ENCODE results near the gene C10orf71.

Gene C10orf71

DNA sequence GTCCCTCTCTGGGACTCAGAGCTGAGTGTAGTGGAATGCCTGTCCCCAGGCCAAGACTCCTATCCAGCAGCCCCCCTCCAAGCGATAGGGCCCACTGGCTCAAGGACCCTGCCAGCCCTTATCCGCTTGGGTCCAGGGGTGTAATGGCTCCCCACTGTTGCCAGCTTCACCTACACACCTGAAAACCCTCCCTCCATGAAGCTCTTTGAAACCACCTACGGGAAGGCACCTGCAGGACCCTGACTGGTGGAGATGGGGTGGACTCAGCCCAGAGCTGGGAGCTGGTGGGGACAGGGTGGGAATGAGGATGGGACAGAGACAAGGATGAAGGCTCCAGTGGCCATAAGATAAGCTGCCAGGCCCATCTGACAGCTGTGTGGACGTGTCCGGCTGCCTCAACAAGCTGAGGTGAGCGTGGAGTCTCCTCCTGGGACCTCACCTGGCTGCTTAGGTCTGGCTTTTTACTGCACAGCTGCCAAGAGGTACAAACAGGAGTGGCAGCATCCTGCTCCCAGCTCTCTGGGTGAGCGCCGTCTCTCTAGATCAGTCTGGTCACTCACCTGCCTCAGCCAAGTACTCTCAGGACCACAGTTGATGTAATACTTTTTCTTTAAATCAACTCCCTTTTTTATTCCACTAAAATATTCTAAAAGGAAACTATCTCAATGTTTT is 55.1 kb downstream of the C10orf71 start:
- TF ChIP-seq, protein P1, sequence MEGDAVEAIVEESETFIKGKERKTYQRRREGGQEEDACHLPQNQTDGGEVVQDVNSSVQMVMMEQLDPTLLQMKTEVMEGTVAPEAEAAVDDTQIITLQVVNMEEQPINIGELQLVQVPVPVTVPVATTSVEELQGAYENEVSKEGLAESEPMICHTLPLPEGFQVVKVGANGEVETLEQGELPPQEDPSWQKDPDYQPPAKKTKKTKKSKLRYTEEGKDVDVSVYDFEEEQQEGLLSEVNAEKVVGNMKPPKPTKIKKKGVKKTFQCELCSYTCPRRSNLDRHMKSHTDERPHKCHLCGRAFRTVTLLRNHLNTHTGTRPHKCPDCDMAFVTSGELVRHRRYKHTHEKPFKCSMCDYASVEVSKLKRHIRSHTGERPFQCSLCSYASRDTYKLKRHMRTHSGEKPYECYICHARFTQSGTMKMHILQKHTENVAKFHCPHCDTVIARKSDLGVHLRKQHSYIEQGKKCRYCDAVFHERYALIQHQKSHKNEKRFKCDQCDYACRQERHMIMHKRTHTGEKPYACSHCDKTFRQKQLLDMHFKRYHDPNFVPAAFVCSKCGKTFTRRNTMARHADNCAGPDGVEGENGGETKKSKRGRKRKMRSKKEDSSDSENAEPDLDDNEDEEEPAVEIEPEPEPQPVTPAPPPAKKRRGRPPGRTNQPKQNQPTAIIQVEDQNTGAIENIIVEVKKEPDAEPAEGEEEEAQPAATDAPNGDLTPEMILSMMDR (IDR thresholded peaks at IDR 0.05; ENCODE audit: low read depth, low read length) = no peak
- no peak for DNase-seq (ENCODE audit: extremely low read depth, low read depth)

DNA sequence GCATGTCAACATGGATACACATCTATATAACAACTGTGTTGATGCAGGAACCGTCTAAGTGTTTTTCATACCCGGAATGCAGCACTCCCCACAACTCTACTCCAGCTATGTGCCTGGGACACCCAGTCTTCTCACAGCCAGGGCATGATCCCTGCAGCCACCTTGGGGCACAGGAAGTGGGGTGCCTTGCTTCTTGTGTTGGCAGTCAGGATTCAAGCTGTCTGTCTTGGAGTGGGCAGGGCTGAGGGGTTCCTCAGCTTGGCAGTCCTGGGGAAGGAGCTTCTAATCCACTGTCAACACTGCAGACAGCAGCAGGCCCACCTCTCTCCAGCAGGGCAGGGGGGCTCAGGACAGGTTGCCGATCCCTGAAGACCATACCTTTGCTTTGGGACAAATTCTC is 55.6 kb downstream of the C10orf71 start:
- TF ChIP-seq, protein P1 (IDR thresholded peaks at IDR 0.05; ENCODE audit: low read depth, low read length) = no peak
- no peak for DNase-seq (ENCODE audit: extremely low read depth, low read depth)

DNA sequence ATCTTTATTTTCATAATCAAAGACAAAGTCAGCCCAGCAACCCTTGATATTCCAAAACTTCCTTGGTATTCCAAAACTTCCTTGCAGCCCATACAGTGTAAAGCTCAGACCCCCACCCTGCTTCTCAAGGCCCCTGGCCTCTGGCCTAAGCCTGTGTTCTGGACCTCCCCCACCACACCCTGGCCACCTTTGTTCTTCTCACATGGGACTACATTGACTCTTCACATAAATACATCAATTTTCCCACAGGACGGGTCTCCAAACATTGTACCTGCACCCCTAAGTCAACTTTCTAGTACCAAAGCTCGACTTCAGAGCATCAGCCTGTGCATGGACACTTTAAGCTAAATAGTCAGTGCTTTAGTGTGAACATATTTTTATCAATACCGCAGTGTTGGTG is 56.3 kb downstream of the C10orf71 start:
- no peak for DNase-seq (ENCODE audit: extremely low read depth, low read depth)
- TF ChIP-seq, protein P1 (IDR thresholded peaks at IDR 0.05; ENCODE audit: low read depth, low read length) = no peak

DNA sequence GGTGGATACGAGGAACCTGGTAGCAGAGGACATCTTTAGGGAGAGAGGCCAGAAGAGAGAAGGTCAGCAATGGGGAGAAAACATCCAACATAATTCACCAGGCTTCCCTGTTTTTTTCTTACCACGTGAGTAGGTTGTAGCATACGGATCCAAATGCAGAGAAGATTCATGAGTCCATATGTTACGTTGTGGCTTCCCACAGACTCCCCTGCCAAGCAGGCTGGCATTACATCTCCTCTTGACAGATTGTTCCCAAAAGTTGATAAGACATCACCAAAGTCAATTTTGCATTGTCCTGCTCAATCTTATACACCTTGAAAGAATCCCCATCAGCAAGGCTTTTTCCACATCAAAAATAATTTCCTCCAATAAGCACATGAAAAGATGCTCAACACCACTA is 57.2 kb downstream of the C10orf71 start:
- TF ChIP-seq, protein P1 (IDR thresholded peaks at IDR 0.05; ENCODE audit: low read depth, low read length) = no peak
- DNase-seq (ENCODE audit: extremely low read depth, low read depth) = no peak

DNA sequence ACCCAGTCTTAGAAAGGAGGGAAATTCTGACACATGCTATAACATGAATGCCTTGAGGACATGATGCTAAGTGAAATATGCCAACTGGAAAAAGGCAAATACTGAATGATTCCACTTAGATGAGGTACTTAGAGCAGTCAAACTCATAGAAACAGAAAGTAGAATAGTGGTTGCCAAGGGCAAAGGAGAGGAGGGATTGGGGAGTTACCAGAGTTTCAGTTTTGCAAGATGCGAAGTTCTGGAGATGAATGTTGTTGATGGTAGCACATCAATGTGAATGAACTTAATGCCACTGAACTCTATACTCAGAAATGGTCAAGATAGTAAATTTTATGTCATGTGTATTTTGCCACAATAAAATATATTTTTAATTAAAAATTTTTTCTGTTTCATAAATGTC is 58.0 kb downstream of the C10orf71 start:
- TF ChIP-seq, protein P1 (IDR thresholded peaks at IDR 0.05; ENCODE audit: low read depth, low read length) = no peak
- DNase-seq (ENCODE audit: extremely low read depth, low read depth) = no peak

DNA sequence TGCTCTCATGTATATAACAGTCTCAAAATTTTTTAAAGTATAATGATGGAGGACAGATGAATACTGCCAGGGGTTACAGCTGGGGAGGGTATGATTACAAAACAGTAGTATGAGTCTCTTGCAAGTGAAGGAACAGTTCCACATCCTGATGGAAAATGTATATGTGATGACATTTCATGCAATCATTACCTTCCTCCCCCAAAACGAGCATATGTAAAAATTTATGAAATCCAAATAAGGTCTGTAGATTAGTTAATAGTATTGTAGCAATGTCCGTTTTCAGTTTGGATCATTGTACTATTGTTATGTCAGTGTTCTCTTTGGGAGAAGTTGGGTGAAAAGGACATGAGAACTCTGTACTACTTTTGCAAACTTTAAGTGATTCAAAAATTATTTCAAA is 58.9 kb downstream of the C10orf71 start:
- TF ChIP-seq, protein P1 (IDR thresholded peaks at IDR 0.05; ENCODE audit: low read depth, low read length) = no peak
- no peak for DNase-seq (ENCODE audit: extremely low read depth, low read depth)

DNA sequence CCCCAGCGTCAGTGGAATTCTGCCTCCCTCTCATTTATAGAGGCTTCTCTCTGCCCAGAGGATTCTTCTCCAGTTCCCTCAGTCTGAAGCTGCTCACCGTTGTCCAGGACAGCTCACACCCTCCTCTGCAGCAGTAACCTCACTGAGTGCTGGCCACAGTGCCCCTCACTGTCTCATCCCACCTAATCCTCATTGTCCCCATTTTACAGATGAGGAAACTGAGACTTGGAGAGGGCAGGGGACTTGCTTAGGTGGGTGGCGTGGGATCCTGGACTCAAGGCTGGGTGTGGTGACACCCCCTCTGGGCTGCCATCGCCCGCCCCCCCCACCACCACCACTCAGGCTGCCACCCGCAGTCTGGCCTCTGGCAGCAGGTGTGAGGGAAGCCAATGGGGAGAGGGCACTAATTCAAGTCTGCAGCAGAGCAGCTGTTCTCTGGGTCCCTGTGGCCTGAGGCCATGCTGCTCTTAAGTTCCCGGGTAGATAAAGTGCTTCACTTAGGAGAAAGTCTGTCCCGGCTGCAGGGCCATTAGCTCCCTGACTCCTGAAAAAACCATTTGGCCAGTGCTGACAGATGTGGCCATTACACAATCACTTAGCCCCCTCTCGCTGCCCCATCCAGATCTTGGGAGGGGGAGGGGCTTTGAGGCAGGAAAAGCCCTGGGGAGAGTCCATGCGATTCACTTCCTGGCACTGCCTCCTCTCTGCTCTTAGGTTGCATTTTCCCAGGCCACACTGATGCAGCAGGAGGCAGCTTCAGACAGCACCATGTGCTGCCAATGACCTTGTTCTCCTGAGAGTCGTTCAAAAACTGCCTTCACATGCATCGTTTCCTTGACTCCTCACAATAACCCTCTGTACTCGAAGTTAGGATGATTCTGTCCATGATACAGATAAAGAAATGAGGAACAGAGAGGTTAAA is 60.6 kb downstream of the C10orf71 start:
- TF ChIP-seq, protein P1 (IDR thresholded peaks at IDR 0.05; ENCODE audit: low read depth, low read length) = no peak
- DNase-seq (ENCODE audit: extremely low read depth, low read depth) = no peak

Measured in AG09319 (cell line).